NCI-H1105 (cell line): ENCODE data around the gene XCR1.
A peak's percentile ranks its signal among the peaks of the same experiment; 100 is the strongest.
"Not testable (repeated sequence)": the region's sequence is repeated elsewhere in the genome, so short reads cannot be mapped to it uniquely, and the experiment has no call there.

Experiments
- DNase-seq: peaks from one replicate; lab custom pipeline; 2025; lab: John Stamatoyannopoulos, UW

The XCR1 gene

GRCh38 chr3:46027021-46027705, at the start of gene XCR1:
Gene XCR1 (minus strand): TSS chr3:46027483. CDS start chr3:46021947, 5,536 bp downstream.
- DNase-seq, result no peak

- DNase-seq, result no peak
Measured at GRCh38 chr3:46076606-46077005, 49.3 kb upstream of the XCR1 start.

- DNase-seq, result no peak
Measured at GRCh38 chr3:46075816-46076215, 48.5 kb upstream of the XCR1 start.

GRCh38 chr3:46071222-46071858, 44.1 kb upstream of the XCR1 start:
- no peak for DNase-seq

GRCh38 chr3:46070595-46071093, 43.4 kb upstream of the XCR1 start:
- no peak for DNase-seq

- no peak for DNase-seq
Measured at GRCh38 chr3:46068501-46068900, 41.2 kb upstream of the XCR1 start.

GRCh38 chr3:46067401-46067800, 40.1 kb upstream of the XCR1 start:
- no peak for DNase-seq

GRCh38 chr3:46065750-46066256, 38.5 kb upstream of the XCR1 start:
- DNase-seq, result no peak

GRCh38 chr3:46065294-46065705, 38.0 kb upstream of the XCR1 start:
- peak; percentile 69 for DNase-seq

GRCh38 chr3:46062679-46063078, 35.4 kb upstream of the XCR1 start:
- no peak for DNase-seq

GRCh38 chr3:46061887-46062286, 34.6 kb upstream of the XCR1 start:
- no peak for DNase-seq

GRCh38 chr3:46061108-46061720, 33.9 kb upstream of the XCR1 start:
- no peak for DNase-seq

GRCh38 chr3:46060551-46060950, 33.3 kb upstream of the XCR1 start:
- no peak for DNase-seq

GRCh38 chr3:46059432-46059831, 32.1 kb upstream of the XCR1 start:
- DNase-seq, result no peak

- DNase-seq, result no peak
Measured at GRCh38 chr3:46058981-46059380, 31.7 kb upstream of the XCR1 start.

- DNase-seq, result no peak
Measured at GRCh38 chr3:46057716-46058115, 30.4 kb upstream of the XCR1 start.

GRCh38 chr3:46056686-46057085, 29.4 kb upstream of the XCR1 start:
- DNase-seq, result no peak

GRCh38 chr3:46053761-46054515, 26.7 kb upstream of the XCR1 start:
- DNase-seq, result not testable (repeated sequence)

- DNase-seq, result not testable (repeated sequence)
Measured at GRCh38 chr3:46053265-46053664, 26.0 kb upstream of the XCR1 start.

GRCh38 chr3:46052531-46052930, 25.2 kb upstream of the XCR1 start:
- no peak for DNase-seq

- no peak for DNase-seq
Measured at GRCh38 chr3:46049093-46049492, 21.8 kb upstream of the XCR1 start.

- not testable (repeated sequence) for DNase-seq
Measured at GRCh38 chr3:46046231-46046630, 18.9 kb upstream of the XCR1 start.
